H1 (cell line): Measurements from ENCODE around the gene TMEM255A. TPM values are rescaled to one million over a fixed set of nuclear protein-coding genes. Genes with fewer than 3 reads are reported as not detected.

Experiments
- CTCF ChIA-PET: fragments of 300-600 bp; sonication (Branson Sonifier 250); formaldehyde crosslinking; loops from one replicate; lab custom pipeline; 2021; ENCODE audit not compliant: partially characterized antibody; lab: Charles Lee
- POLR2A ChIA-PET: fragments of 300-600 bp; sonication (Branson Sonifier 250); formaldehyde crosslinking; loops from one replicate; lab custom pipeline; 2021; ENCODE audit warnings: inconsistent platforms; ENCODE audit not compliant: partially characterized antibody; lab: Charles Lee
- DNase-seq, 2 experiments: peaks; one replicate each; pipeline versions ENCODE4 v3.0.0 to v3.0.0-alpha.2; 2010 to 2022; ENCODE audit warnings: low spot score in 2 of 2, low read depth in 1 of 2, mixed read lengths in 1 of 2
- FAIRE-seq: peaks from 2 replicates; lab custom pipeline; 2011; peaks lifted over from hg19 to GRCh38; lab: Jason Lieb, UNC
- H2AFZ ChIP-seq: 2 replicates; pipeline ENCODE4 v1.8.1; 2012; ENCODE audit warnings: low read length, inconsistent platforms
- H2AK5ac ChIP-seq: 2 replicates; pipeline ENCODE4 v1.6.1; 2013; ENCODE audit warnings: low read depth, low read length
- H2BK120ac ChIP-seq: replicated peaks from 2 replicates; pipeline ENCODE3; 2013; ENCODE audit warnings: low read depth, low read length, inconsistent platforms
- H2BK12ac ChIP-seq: 2 replicates; pipeline ENCODE4 v1.6.1; 2013; ENCODE audit warnings: low read depth, low read length
- H2BK15ac ChIP-seq: 2 replicates; pipeline ENCODE4 v1.6.1; 2013; ENCODE audit warnings: low read length
- H2BK20ac ChIP-seq: 2 replicates; pipeline ENCODE4 v1.6.1; 2013; ENCODE audit warnings: low read length
- H2BK5ac ChIP-seq: 2 replicates; pipeline ENCODE4 v1.6.1; 2013; ENCODE audit warnings: low read depth, low read length
- H3K14ac ChIP-seq: 2 replicates; pipeline ENCODE4 v1.6.1; 2013; ENCODE audit warnings: inconsistent platforms; ENCODE audit not compliant: insufficient read length
- H3K18ac ChIP-seq: 2 replicates; pipeline ENCODE4 v1.6.1; 2013; ENCODE audit warnings: low read length; ENCODE audit errors: extremely low read depth
- H3K23ac ChIP-seq: 2 replicates; pipeline ENCODE4 v1.6.1; 2013; ENCODE audit warnings: inconsistent platforms; ENCODE audit not compliant: insufficient read length
- H3K23me2 ChIP-seq: 2 replicates; pipeline ENCODE4 v1.6.1; 2013; ENCODE audit warnings: low read depth, low read length
- H3K27ac ChIP-seq: 2 replicates; pipeline ENCODE4 v1.6.1; 2011; ENCODE audit warnings: low read depth, low read length, inconsistent platforms
- H3K27me3 ChIP-seq, 4 experiments: replicated peaks in 1 of 4; 1 replicate in 1 of 4; 2 replicates in 3 of 4; pipeline versions ENCODE4 v1.6.1 to v1.8.1; 2011 to 2013; ENCODE audit warnings: low read length in 3 of 4, mild to moderate bottlenecking in 3 of 4, inconsistent platforms in 2 of 4, mixed read lengths in 2 of 4, moderate library complexity in 1 of 4; ENCODE audit not compliant: control insufficient read depth in 3 of 4, insufficient read depth in 3 of 4; ENCODE audit errors: extremely low read depth in 1 of 4
- H3K36me3 ChIP-seq, 4 experiments: 2 replicates each; pipeline versions ENCODE4 v1.6.1 to v1.8.1; 2011 to 2013; ENCODE audit warnings: mild to moderate bottlenecking in 4 of 4, low read length in 3 of 4, moderate library complexity in 2 of 4, control low read depth in 1 of 4, inconsistent platforms in 1 of 4; ENCODE audit not compliant: insufficient read depth in 4 of 4, control insufficient read depth in 2 of 4
- H3K4ac ChIP-seq: replicated peaks from 2 replicates; pipeline ENCODE3; 2013; ENCODE audit warnings: low read length, low read depth, mixed read lengths, inconsistent platforms; ENCODE audit not compliant: insufficient read length
- H3K4me1 ChIP-seq, 4 experiments: replicated peaks in 1 of 4; 1 replicate in 1 of 4; 2 replicates in 3 of 4; pipeline versions ENCODE4 v1.6.1 to v1.8.1; 2011 to 2013; ENCODE audit warnings: low read length in 3 of 4, inconsistent platforms in 2 of 4, mixed read lengths in 1 of 4; ENCODE audit not compliant: insufficient read depth in 4 of 4, control insufficient read depth in 3 of 4
- H3K4me2 ChIP-seq, 2 experiments: 2 replicates each; pipeline versions ENCODE4 v1.6.1 to v1.8.1; 2011 to 2013; ENCODE audit warnings: low read depth in 2 of 2, low read length in 2 of 2, control low read depth in 1 of 2, inconsistent platforms in 1 of 2, mild to moderate bottlenecking in 1 of 2; ENCODE audit not compliant: insufficient read depth in 1 of 2
- H3K4me3 ChIP-seq, 4 experiments: fragments of 200-600, 300-600 bp in 1 of 4; sonication (generic), shearing (Covaris generic), sonication (Bioruptor Twin) in 1 of 4; 2 replicates each; pipeline versions ENCODE4 v1.5.1 to v1.8.1; 2011 to 2016; ENCODE audit warnings: low read length in 4 of 4, low read depth in 3 of 4, control low read depth in 2 of 4, inconsistent platforms in 2 of 4, mild to moderate bottlenecking in 2 of 4, mixed read lengths in 1 of 4, moderate library complexity in 1 of 4; ENCODE audit not compliant: insufficient read depth in 2 of 4; ENCODE audit errors: extremely low read depth in 1 of 4
- H3K56ac ChIP-seq: replicated peaks from 2 replicates; pipeline ENCODE3; 2013; ENCODE audit warnings: low read depth, mild to moderate bottlenecking, mixed read lengths, low read length, inconsistent platforms; ENCODE audit not compliant: insufficient read length
- H3K79me1 ChIP-seq: 2 replicates; pipeline ENCODE4 v1.6.1; 2013; ENCODE audit warnings: low read depth, low read length, control low read depth
- H3K79me2 ChIP-seq, 2 experiments: 2 replicates each; pipeline versions ENCODE4 v1.6.1 to v1.8.1; 2012 to 2013; ENCODE audit warnings: low read length in 2 of 2, mild to moderate bottlenecking in 2 of 2, inconsistent platforms in 1 of 2; ENCODE audit not compliant: insufficient read depth in 2 of 2, control insufficient read depth in 1 of 2
- H3K9ac ChIP-seq, 4 experiments: replicated peaks in 1 of 4; 1 replicate in 1 of 4; 2 replicates in 3 of 4; pipeline versions ENCODE4 v1.6.1 to v1.8.1; 2011 to 2013; ENCODE audit warnings: low read depth in 3 of 4, low read length in 3 of 4, control low read depth in 2 of 4, mild to moderate bottlenecking in 2 of 4, moderate library complexity in 2 of 4, inconsistent platforms in 1 of 4; ENCODE audit errors: extremely low read depth in 1 of 4
- H3K9me3 ChIP-seq, 2 experiments: 2 replicates each; pipeline versions ENCODE4 v1.6.1 to v1.8.1; 2012 to 2013; ENCODE audit warnings: mild to moderate bottlenecking in 2 of 2, moderate library complexity in 2 of 2, control low read depth in 1 of 2, inconsistent platforms in 1 of 2, low read depth in 1 of 2, low read length in 1 of 2, mixed read lengths in 1 of 2; ENCODE audit not compliant: insufficient read depth in 2 of 2
- H4K20me1 ChIP-seq, 2 experiments: replicated peaks in 1 of 2; 2 replicates each; pipeline versions ENCODE3 to v1.8.1; 2011 to 2013; ENCODE audit warnings: inconsistent platforms in 2 of 2, low read length in 2 of 2, mild to moderate bottlenecking in 1 of 2; ENCODE audit not compliant: insufficient read depth in 2 of 2, control insufficient read depth in 1 of 2
- H4K5ac ChIP-seq: 2 replicates; pipeline ENCODE4 v1.6.1; 2013; ENCODE audit warnings: low read length, low read depth, mixed read lengths, inconsistent platforms; ENCODE audit not compliant: insufficient read length
- H4K8ac ChIP-seq: 2 replicates; pipeline ENCODE4 v1.8.0; 2013; ENCODE audit warnings: mild to moderate bottlenecking, moderate library complexity, low read length, inconsistent platforms; ENCODE audit not compliant: insufficient read depth; ENCODE audit errors: extremely low read depth
- H4K91ac ChIP-seq: replicated peaks from 2 replicates; pipeline ENCODE3; 2013; ENCODE audit warnings: low read length, mixed read lengths, inconsistent platforms; ENCODE audit not compliant: insufficient read length
- BCL11A ChIP-seq, 2 experiments: IDR thresholded peaks; one replicate each; pipeline ENCODE4 v1.6.1; 2011; ENCODE audit warnings: low read depth in 2 of 2, low read length in 2 of 2, mild to moderate bottlenecking in 2 of 2
- CBX5 ChIP-seq: fragments of 300-800, 300-1000 bp; sonication (generic); IDR thresholded peaks from 2 replicates; pipeline ENCODE4 v1.7.1; 2016; ENCODE audit warnings: antibody characterized with exemption, low read length, low read depth
- CHD1 ChIP-seq: IDR thresholded peaks from 2 replicates; pipeline ENCODE4 v1.6.1; 2012; ENCODE audit warnings: low read depth, low read length, improper control_type of control experiment
- CREB1 ChIP-seq: IDR thresholded peaks from 2 replicates; pipeline ENCODE4 v1.6.1; 2012; ENCODE audit warnings: inconsistent platforms
- HDAC2 ChIP-seq, 2 experiments: fragments of 300-600 bp in 1 of 2; sonication (generic) in 1 of 2; IDR thresholded peaks; 2 replicates each; pipeline ENCODE4 v1.6.1; 2011 to 2012; ENCODE audit warnings: low read depth in 2 of 2, low read length in 2 of 2, mild to moderate bottlenecking in 2 of 2, moderate library complexity in 2 of 2, borderline replicate concordance in 1 of 2, inconsistent platforms in 1 of 2
- HDAC6 ChIP-seq: IDR thresholded peaks from one replicate; pipeline ENCODE4 v1.7.1; 2012; ENCODE audit warnings: low read depth, mild to moderate bottlenecking, inconsistent platforms, low read length, moderate library complexity
- PHF8 ChIP-seq: fragments of 200-600 bp; sonication (generic); conservative IDR thresholded peaks from 2 replicates; pipeline ENCODE4 v1.7.1; 2012; ENCODE audit warnings: low read depth, mild to moderate bottlenecking, inconsistent platforms, low read length, moderate library complexity
- POLR2AphosphoS5 ChIP-seq: IDR thresholded peaks from 2 replicates; pipeline ENCODE4 v1.6.1; 2011; ENCODE audit warnings: low read depth, low read length
- SIRT6 ChIP-seq: IDR thresholded peaks from one replicate; pipeline ENCODE4 v1.7.1; 2012; ENCODE audit warnings: low read length, inconsistent platforms
- SIX5 ChIP-seq: IDR thresholded peaks from 2 replicates; pipeline ENCODE4 v1.6.1; 2011; ENCODE audit warnings: mild to moderate bottlenecking, low read depth, low read length
- SRF ChIP-seq: IDR thresholded peaks from 2 replicates; pipeline ENCODE4 v1.6.1; 2011; ENCODE audit warnings: mild to moderate bottlenecking, low read depth, low read length, moderate library complexity
- USF2 ChIP-seq: IDR thresholded peaks from 2 replicates; pipeline ENCODE4 v1.6.1; 2011; ENCODE audit warnings: low read length, improper control_type of control experiment
- WGBS, 2 experiments: shearing (Covaris generic) in 1 of 2; methylation state at CpG; one replicate each; pipeline versions ENCODE4 v1.1.6 to v1.1.7; 2013 to 2015; ENCODE audit warnings: low lambda C conversion rate in 2 of 2, mixed read lengths in 2 of 2, inconsistent platforms in 1 of 2, low coverage in 1 of 2, missing lambda C conversion rate in 1 of 2; ENCODE audit not compliant: insufficient replicate concordance in 2 of 2, insufficient coverage in 1 of 2, insufficient read length in 1 of 2; ENCODE audit errors: extremely low coverage in 1 of 2, missing lambda C conversion rate in 1 of 2; 5-methylcytosine and 5-hydroxymethylcytosine counted together
- polyA plus RNA-seq, 7 experiments: library from polyadenylated mRNA; depleted of rRNA in 3 of 7; stranded (reverse) in 5 of 7; unstranded in 2 of 7; fragments of >200 nt in 5 of 7; fragments of 200-250 nt in 2 of 7; gene quantifications; 1 replicate in 5 of 7; 2 replicates in 1 of 7; 4 replicates in 1 of 7; pipeline versions ENCODE4 v1.2.1 to v1.2.3, GENCODE V29; 2011 to 2013; ENCODE audit warnings: missing spikeins in 2 of 7, mixed read lengths in 2 of 7
- total RNA-seq: library from RNA; stranded (reverse); fragmentation: NEBNext Ultra II Directional; extraction: Animal tissue kit (Norgen Biotek cat#: 25700); gene quantifications from 2 replicates; pipeline ENCODE4 v1.2.1, GENCODE V29; 2021

Gene TMEM255A
- total and polyA plus RNA-seq, 2 of the 8 experiments (the other 6 are each of a cell fraction or from before 2014, with no cell fraction given) = 0.73 to 2.3 TPM

- Histone ChIP-seq H3K23ac (no peak overlapping the region), H4K91ac (no peak overlapping the region), H4K8ac (no peak overlapping the region), H3K79me1 (no peaks in the 10 kb centered on the region), H2AFZ (no peak overlapping the region), H3K36me3 (no peaks in the 10 kb centered on the region), H3K9ac (no peak overlapping the region), H3K18ac (no peak overlapping the region), H3K56ac (no peak overlapping the region), H2BK20ac (no peak overlapping the region), H3K27me3 (no peaks in the 10 kb centered on the region), H3K27ac (no peak overlapping the region), H3K4ac (no peak overlapping the region), H2BK12ac (no peak overlapping the region), H3K4me2 (no peak overlapping the region), H3K14ac (no peak overlapping the region), H3K79me2 (no peaks in the 10 kb centered on the region), H3K4me1 (peaks cover 0 to 7% (median 0%) of the 10 kb centered on the region in 4 experiments; a peak in 3 of 7 replicates), H3K9me3 (no peaks in the 10 kb centered on the region; a peak in 1 of 4 replicates), H2BK5ac (no peak overlapping the region), H3K23me2 (no peaks in the 10 kb centered on the region), H2BK120ac (no peak overlapping the region), H4K5ac (no peak overlapping the region), H4K20me1 (no peaks in the 10 kb centered on the region), H3K4me3 (no peak overlapping the region), H2BK15ac (no peak overlapping the region), H2AK5ac (no peak overlapping the region)
- ChIA-PET POLR2A (no interaction called here), CTCF (no interaction called here)
- 40% methylated on average over 2 of the region's 2 CpGs; no CpG with 5 or more reads in 1 of the 2 experiments for WGBS, 2 experiments
- FAIRE-seq (peak; percentile 52), DNase-seq (no peak)
- no peak for TF ChIP-seq CBX5
- TF ChIP-seq POLR2AphosphoS5 = no peak
- TF ChIP-seq USF2 = no peak
- TF ChIP-seq CHD1 = no peak
- TF ChIP-seq SRF = no peak
- no peak for TF ChIP-seq PHF8
- no peak for TF ChIP-seq CREB1
- TF ChIP-seq SIRT6 = no peak
- TF ChIP-seq HDAC6 = no peak
- no peak for TF ChIP-seq SIX5
- TF ChIP-seq BCL11A (IDR thresholded peaks at IDR 0.05; ENCODE audit: low read depth in 2 of 2, low read length in 2 of 2) = no peak
- TF ChIP-seq HDAC2 (IDR thresholded peaks at IDR 0.05; ENCODE audit: borderline replicate concordance in 1 of 2, low read depth in 2 of 2, low read length in 2 of 2) = no peak
Observed at GRCh38 chrX:120334151-120334550, 22.9 kb upstream of the TMEM255A start.
